ENCODE data around the gene ZNF324.
"Not testable (repeated sequence)": the region's sequence is repeated elsewhere in the genome, so short reads cannot be mapped to it uniquely, and the experiment has no call there.

Gene ZNF324

DNA sequence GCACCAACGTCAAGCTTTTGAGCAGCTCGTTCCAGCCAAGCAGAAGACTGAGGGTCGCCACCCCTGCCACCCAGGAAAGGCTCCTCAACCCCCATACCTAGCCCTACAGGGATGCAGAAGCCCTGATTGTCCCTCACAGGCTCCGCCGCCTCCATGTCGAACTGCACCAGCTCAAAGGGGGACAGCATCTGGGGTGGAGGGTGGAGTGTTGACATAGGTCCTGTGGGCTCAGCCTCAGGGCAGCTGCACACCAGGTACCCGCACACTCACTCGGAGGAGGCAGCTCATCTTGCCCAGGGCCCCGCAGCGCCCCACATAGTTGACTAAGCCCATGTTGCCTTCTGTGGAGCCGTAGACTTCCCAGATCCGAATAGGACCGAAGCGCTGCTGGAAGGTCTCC is 33.4 kb downstream of the ZNF324 start:
- Histone ChIP-seq H3K9me2 (replicated peaks; ENCODE audit: low read depth, low read length) (no peaks in the 10 kb centered on the region), H3K27me3 (ENCODE audit: insufficient read depth, low read length, poor library complexity, severe bottlenecking) (no peaks in the 10 kb centered on the region), H3K9me3 (ENCODE audit: insufficient read depth, low read depth, low read length) (no peaks in the 10 kb centered on the region), H3K36me3 (ENCODE audit: insufficient read depth, low read length) (no peaks in the 10 kb centered on the region), H2AFZ (ENCODE audit: low read length) (no peak overlapping the region), H4K20me1 (ENCODE audit: insufficient read depth, low read length, poor library complexity, severe bottlenecking) (no peaks in the 10 kb centered on the region), H3K4me2 (ENCODE audit: low read depth, low read length, poor library complexity, severe bottlenecking) (peak overlapping the region; percentile 72), H3K9ac (ENCODE audit: low read depth, low read length, poor library complexity, severe bottlenecking) (peak overlapping the region; percentile 73), H3F3A (ENCODE audit: low read depth) (peaks cover 3% of the 10 kb centered on the region; the same call in 1 of the 2 replicates), H3K4me3 (ENCODE audit: low read length, poor library complexity, severe bottlenecking) (peak overlapping the region; percentile 73), H3K79me2 (ENCODE audit: insufficient read depth, low read length) (no peaks in the 10 kb centered on the region), H3K4me1 (ENCODE audit: insufficient read depth, low read length, poor library complexity, severe bottlenecking) (peaks cover 14% of the 10 kb centered on the region)
- TF ChIP-seq, protein P1, sequence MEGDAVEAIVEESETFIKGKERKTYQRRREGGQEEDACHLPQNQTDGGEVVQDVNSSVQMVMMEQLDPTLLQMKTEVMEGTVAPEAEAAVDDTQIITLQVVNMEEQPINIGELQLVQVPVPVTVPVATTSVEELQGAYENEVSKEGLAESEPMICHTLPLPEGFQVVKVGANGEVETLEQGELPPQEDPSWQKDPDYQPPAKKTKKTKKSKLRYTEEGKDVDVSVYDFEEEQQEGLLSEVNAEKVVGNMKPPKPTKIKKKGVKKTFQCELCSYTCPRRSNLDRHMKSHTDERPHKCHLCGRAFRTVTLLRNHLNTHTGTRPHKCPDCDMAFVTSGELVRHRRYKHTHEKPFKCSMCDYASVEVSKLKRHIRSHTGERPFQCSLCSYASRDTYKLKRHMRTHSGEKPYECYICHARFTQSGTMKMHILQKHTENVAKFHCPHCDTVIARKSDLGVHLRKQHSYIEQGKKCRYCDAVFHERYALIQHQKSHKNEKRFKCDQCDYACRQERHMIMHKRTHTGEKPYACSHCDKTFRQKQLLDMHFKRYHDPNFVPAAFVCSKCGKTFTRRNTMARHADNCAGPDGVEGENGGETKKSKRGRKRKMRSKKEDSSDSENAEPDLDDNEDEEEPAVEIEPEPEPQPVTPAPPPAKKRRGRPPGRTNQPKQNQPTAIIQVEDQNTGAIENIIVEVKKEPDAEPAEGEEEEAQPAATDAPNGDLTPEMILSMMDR (conservative IDR thresholded peaks at IDR 0.05; ENCODE audit: low read length) = no peak
- TF ChIP-seq EZH2phosphoT487 (IDR thresholded peaks at IDR 0.05; ENCODE audit: borderline replicate concordance) = no peak

DNA sequence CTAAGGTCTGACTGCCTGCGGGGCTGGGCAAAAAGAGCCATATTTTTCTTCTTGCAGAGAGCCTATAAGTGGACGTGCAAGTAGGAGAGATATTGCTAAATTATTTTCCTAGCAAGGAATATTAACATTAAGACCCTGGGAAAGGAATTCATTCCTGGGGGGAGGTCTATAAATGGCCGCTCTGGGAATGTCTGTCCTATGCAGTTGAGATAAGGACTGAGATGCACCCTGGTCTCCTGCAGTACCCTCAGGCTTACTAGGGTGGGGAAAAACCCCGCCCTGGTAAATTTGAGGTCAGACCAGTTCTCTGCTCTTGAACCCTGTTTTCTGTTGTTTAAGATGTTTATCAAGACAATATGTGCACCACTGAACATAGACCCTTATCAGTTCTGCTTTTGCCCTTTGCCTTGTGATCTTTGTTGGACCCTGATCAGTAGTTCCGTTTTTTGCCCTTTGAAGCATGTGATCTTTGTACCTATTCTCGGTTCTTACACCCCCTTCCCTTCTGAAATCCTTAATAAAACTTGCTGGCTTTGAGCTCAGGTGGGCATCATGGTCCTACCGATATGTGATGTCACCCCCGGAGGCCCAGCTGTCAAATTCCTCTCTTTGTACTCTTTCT is 40.8 kb downstream of the ZNF324 start:
- not testable (repeated sequence) for H3K79me2 ChIP-seq (ENCODE audit: insufficient read depth, low read length); H3K9ac ChIP-seq (ENCODE audit: low read depth, low read length, poor library complexity, severe bottlenecking); H3K9me3 ChIP-seq (ENCODE audit: insufficient read depth, low read depth, low read length); H3K4me3 ChIP-seq (ENCODE audit: low read length, poor library complexity, severe bottlenecking); H3K27me3 ChIP-seq (ENCODE audit: insufficient read depth, low read length, poor library complexity, severe bottlenecking); H2AFZ ChIP-seq (ENCODE audit: low read length); H3K9me2 ChIP-seq (replicated peaks; ENCODE audit: low read depth, low read length); H3F3A ChIP-seq (ENCODE audit: low read depth); H3K4me1 ChIP-seq (ENCODE audit: insufficient read depth, low read length, poor library complexity, severe bottlenecking); H3K4me2 ChIP-seq (ENCODE audit: low read depth, low read length, poor library complexity, severe bottlenecking); H4K20me1 ChIP-seq (ENCODE audit: insufficient read depth, low read length, poor library complexity, severe bottlenecking); H3K36me3 ChIP-seq (ENCODE audit: insufficient read depth, low read length)

DNA sequence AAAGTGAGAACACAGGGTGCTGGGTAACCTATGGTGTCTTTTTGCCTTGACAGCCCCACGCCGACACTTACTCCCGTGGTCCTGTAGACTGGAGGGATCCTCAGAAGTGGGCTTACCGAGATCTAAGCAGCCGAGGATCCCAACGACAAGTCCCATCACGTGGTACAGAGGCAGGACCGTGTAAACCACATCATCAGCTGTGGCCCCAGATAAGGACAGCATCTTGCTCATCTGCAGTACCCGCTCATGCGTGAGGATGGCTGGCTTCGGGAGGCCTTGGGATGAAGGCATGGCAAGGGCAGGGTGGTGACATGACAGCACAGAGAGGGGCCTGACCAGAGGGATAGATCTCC is 42.8 kb downstream of the ZNF324 start:
- Histone ChIP-seq H3K79me2 (ENCODE audit: insufficient read depth, low read length) (peaks cover 5% of the 10 kb centered on the region; the same call in 1 of the 2 replicates), H3F3A (ENCODE audit: low read depth) (no peaks in the 10 kb centered on the region), H3K4me1 (ENCODE audit: insufficient read depth, low read length, poor library complexity, severe bottlenecking) (peaks cover 11% of the 10 kb centered on the region), H4K20me1 (ENCODE audit: insufficient read depth, low read length, poor library complexity, severe bottlenecking) (no peaks in the 10 kb centered on the region), H2AFZ (ENCODE audit: low read length) (no peak overlapping the region), H3K27me3 (ENCODE audit: insufficient read depth, low read length, poor library complexity, severe bottlenecking) (no peaks in the 10 kb centered on the region), H3K4me3 (ENCODE audit: low read length, poor library complexity, severe bottlenecking) (no peak overlapping the region), H3K4me2 (ENCODE audit: low read depth, low read length, poor library complexity, severe bottlenecking) (no peak overlapping the region), H3K36me3 (ENCODE audit: insufficient read depth, low read length) (no peaks in the 10 kb centered on the region), H3K9me2 (replicated peaks; ENCODE audit: low read depth, low read length) (no peaks in the 10 kb centered on the region), H3K9ac (ENCODE audit: low read depth, low read length, poor library complexity, severe bottlenecking) (no peak overlapping the region), H3K9me3 (ENCODE audit: insufficient read depth, low read depth, low read length) (no peaks in the 10 kb centered on the region)
- TF ChIP-seq EZH2phosphoT487 (IDR thresholded peaks at IDR 0.05; ENCODE audit: borderline replicate concordance) = no peak

DNA sequence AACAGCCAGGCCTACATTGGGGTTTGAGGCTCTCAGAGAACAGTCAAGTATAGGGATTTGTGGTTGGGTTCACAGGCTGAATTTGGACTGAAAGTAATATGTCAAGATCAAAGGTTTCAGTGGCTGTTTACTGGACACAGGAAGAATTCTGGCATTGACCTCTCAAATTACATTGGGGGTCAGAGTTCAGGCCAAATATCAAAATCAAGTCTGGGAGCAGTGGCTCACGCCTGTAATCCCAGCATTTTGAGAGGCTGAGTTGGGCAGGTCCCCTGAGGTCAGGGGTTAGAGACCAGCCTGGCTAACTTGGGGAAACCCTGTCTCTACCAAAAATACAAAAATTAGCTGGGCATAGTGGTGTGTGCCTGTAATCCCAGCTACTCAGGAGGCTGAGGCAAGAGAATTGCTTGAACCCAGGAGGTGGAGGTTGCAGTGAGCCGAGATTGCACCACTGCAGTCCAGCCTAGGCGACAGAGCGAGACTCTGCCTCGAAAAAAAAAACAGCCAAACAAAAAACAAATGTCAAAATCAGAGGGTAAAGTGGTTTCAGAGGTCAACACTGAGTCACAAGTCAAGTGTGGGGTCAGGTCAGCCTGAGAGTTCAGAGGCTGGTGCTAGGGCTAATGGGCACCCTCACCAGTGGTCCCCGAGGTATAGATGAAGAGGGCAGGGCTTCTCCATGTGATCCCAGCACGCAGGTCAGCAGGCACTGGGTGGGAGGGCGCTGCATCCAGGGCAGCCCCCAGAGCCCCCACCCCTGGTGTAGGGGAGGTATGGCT is 43.4 kb downstream of the ZNF324 start:
- no peak overlapping the region for H3K4me3 ChIP-seq (ENCODE audit: low read length, poor library complexity, severe bottlenecking)
- no peaks in the 10 kb centered on the region for H3K9me2 ChIP-seq (replicated peaks; ENCODE audit: low read depth, low read length)
- peaks cover 12% of the 10 kb centered on the region for H3K4me1 ChIP-seq (ENCODE audit: insufficient read depth, low read length, poor library complexity, severe bottlenecking)
- peaks cover 10% of the 10 kb centered on the region; the same call in 1 of the 2 replicates for H3K79me2 ChIP-seq (ENCODE audit: insufficient read depth, low read length)
- no peaks in the 10 kb centered on the region for H4K20me1 ChIP-seq (ENCODE audit: insufficient read depth, low read length, poor library complexity, severe bottlenecking)
- H3K36me3 ChIP-seq (ENCODE audit: insufficient read depth, low read length) = no peaks in the 10 kb centered on the region
- TF ChIP-seq, protein P1 (conservative IDR thresholded peaks at IDR 0.05; ENCODE audit: low read length) = no peak
- no peak for TF ChIP-seq EZH2phosphoT487 (IDR thresholded peaks at IDR 0.05; ENCODE audit: borderline replicate concordance)
- H3K4me2 ChIP-seq (ENCODE audit: low read depth, low read length, poor library complexity, severe bottlenecking) = no peak overlapping the region
- H3K9ac ChIP-seq (ENCODE audit: low read depth, low read length, poor library complexity, severe bottlenecking) = no peak overlapping the region
- no peaks in the 10 kb centered on the region for H3K9me3 ChIP-seq (ENCODE audit: insufficient read depth, low read depth, low read length)
- H3F3A ChIP-seq (ENCODE audit: low read depth) = no peaks in the 10 kb centered on the region
- no peaks in the 10 kb centered on the region for H3K27me3 ChIP-seq (ENCODE audit: insufficient read depth, low read length, poor library complexity, severe bottlenecking)
- H2AFZ ChIP-seq (ENCODE audit: low read length) = no peak overlapping the region
